Stomach (tissue), 19 donors: ENCODE results near the gene KPNB1. TPM values are rescaled to one million over a fixed set of nuclear protein-coding genes. Genes with fewer than 3 reads are reported as not detected.
A peak's percentile ranks its signal among the peaks of the same experiment; 100 is the strongest.

Experiments used
- DNase-seq, 2 donors: peaks; one replicate each; pipeline versions ENCODE4 v3.0.0 to v3.0.0-alpha.2; 2013 to 2019
- H3K27ac ChIP-seq, 5 donors: fragments of 200-600 bp in 4 of 5; sonication (generic) in 4 of 5; one replicate each; pipeline ENCODE4 v1.5.1; 2013 to 2019; ENCODE audit warnings: mild to moderate bottlenecking in 1 of 5, moderate library complexity in 1 of 5
- H3K27me3 ChIP-seq, 3 donors: fragments of 200-600 bp; sonication (generic); one replicate each; pipeline ENCODE4 v1.5.1; 2017 to 2019; ENCODE audit warnings: mixed run types in 1 of 3
- H3K36me3 ChIP-seq, 4 donors: fragments of 200-600 bp; sonication (generic); 1 replicate in 3 of 4; 2 replicates in 1 of 4; pipeline ENCODE4 v1.5.1; 2016 to 2019
- H3K4me1 ChIP-seq, 4 donors: fragments of 200-600 bp; sonication (generic); one replicate each; pipeline ENCODE4 v1.5.1; 2016 to 2019
- H3K4me3 ChIP-seq, 4 donors: fragments of 200-600 bp; sonication (generic) in 3 of 4; one replicate each; pipeline ENCODE4 v1.5.1; 2016 to 2019; ENCODE audit warnings: mild to moderate bottlenecking in 1 of 4
- H3K9me3 ChIP-seq, 4 donors: fragments of 200-600 bp; sonication (generic); one replicate each; pipeline ENCODE4 v1.5.1; 2016 to 2019
- EP300 ChIP-seq: sonication (generic); formaldehyde crosslinking; IDR thresholded peaks from one replicate; pipeline ENCODE4 v1.6.1; 2017; ENCODE audit warnings: antibody characterized with exemption
- POLR2A ChIP-seq, 4 donors: fragments of 450-650 bp; IDR thresholded peaks; one replicate each; pipeline ENCODE4 v1.6.1; 2016; ENCODE audit warnings: antibody characterized with exemption in 4 of 4, control low read depth in 2 of 4, mild to moderate bottlenecking in 1 of 4, moderate library complexity in 1 of 4
- POLR2AphosphoS5 ChIP-seq, 3 donors: sonication (generic); formaldehyde crosslinking; IDR thresholded peaks; one replicate each; pipeline ENCODE4 v1.6.1; 2016; ENCODE audit warnings: antibody characterized with exemption in 3 of 3
- WGBS, 5 donors: extraction: QIAGEN DNeasy Blood & Tissue Kit in 3 of 5; methylation state at CpG; one replicate each; pipeline versions ENCODE4 v1.1.5 to v1.1.7; 2013 to 2018; 5-methylcytosine and 5-hydroxymethylcytosine counted together
- intact Hi-C: fragments of 100-400 bp; cut with DNase I; formaldehyde crosslinking; loops from one replicate; pipeline ENCODE4 v1.15.1; 2023; ENCODE audit warnings: low total_unique reads
- long read RNA-seq, 10 donors: transcript quantifications; one replicate each; lab custom pipeline, GENCODE V29; 2026
- polyA plus RNA-seq, 3 donors: library from polyadenylated mRNA; stranded (reverse); fragments of 200-250 nt; gene quantifications; one replicate each; pipeline ENCODE4 v1.2.3, GENCODE V29; 2013
- total RNA-seq, 5 donors: library from RNA; depleted of rRNA; stranded (reverse); fragments of >200 nt; gene quantifications; one replicate each; pipeline versions ENCODE4 v1.1.0 to v1.2.3, GENCODE V29; 2014 to 2016
- TF ChIP-seq, protein P1 (sequence below), 7 experiments: fragments of 450-650 bp in 4 of 7; fragments of 200-600 bp in 3 of 7; sonication (generic) in 3 of 7; IDR thresholded peaks; one replicate each; pipeline ENCODE4 v1.5.1; 2016 to 2019; ENCODE audit warnings: antibody characterized with exemption in 7 of 7, control low read depth in 2 of 7, mild to moderate bottlenecking in 1 of 7
- donor health status: healthy with polysubstance abuse.
- donor health status: Bipolar disorder and iron deficiency.
- donor health status: healthy.

KPNB1 gene
- total RNA-seq (100 to 1,000 TPM; 155 to 669 (median 198) TPM), polyA plus RNA-seq (10 to 100 TPM; 32.5 to 49.9 (median 33.6) TPM)
- long read RNA-seq, donor 1, full-length matches to known transcripts: 15 of 41 reads
- long read RNA-seq, donor 1, partial matches to known transcripts: 26 of 41 reads
- long read RNA-seq, donor 1, other reads (novel, unspliced or antisense): 0 of 41 reads
- long read RNA-seq, donor 2, full-length matches to known transcripts: 13 of 36 reads
- long read RNA-seq, donor 2, partial matches to known transcripts: 23 of 36 reads
- long read RNA-seq, donor 2, other reads (novel, unspliced or antisense): 0 of 36 reads
- long read RNA-seq, donor 3, full-length matches to known transcripts: 24 of 37 reads
- long read RNA-seq, donor 3, partial matches to known transcripts: 13 of 37 reads
- long read RNA-seq, donor 3, other reads (novel, unspliced or antisense): 0 of 37 reads
- long read RNA-seq, donor 4, full-length matches to known transcripts: 4 of 10 reads
- long read RNA-seq, donor 4, partial matches to known transcripts: 6 of 10 reads
- long read RNA-seq, donor 4, other reads (novel, unspliced or antisense): 0 of 10 reads
- long read RNA-seq, donor 5, full-length matches to known transcripts: 37 of 49 reads
- long read RNA-seq, donor 5, partial matches to known transcripts: 12 of 49 reads
- long read RNA-seq, donor 5, other reads (novel, unspliced or antisense): 0 of 49 reads
- long read RNA-seq, donor 6, full-length matches to known transcripts: 54 of 94 reads
- long read RNA-seq, donor 6, partial matches to known transcripts: 40 of 94 reads
- long read RNA-seq, donor 6, other reads (novel, unspliced or antisense): 0 of 94 reads
- long read RNA-seq, donor 7, full-length matches to known transcripts: 30 of 62 reads
- long read RNA-seq, donor 7, partial matches to known transcripts: 32 of 62 reads
- long read RNA-seq, donor 7, other reads (novel, unspliced or antisense): 0 of 62 reads
- long read RNA-seq, donor 8, full-length matches to known transcripts: 32 of 49 reads
- long read RNA-seq, donor 8, partial matches to known transcripts: 17 of 49 reads
- long read RNA-seq, donor 8, other reads (novel, unspliced or antisense): 0 of 49 reads
- long read RNA-seq, donor 9, full-length matches to known transcripts: 23 of 94 reads
- long read RNA-seq, donor 9, partial matches to known transcripts: 71 of 94 reads
- long read RNA-seq, donor 9, other reads (novel, unspliced or antisense): 0 of 94 reads
- long read RNA-seq, donor 10, full-length matches to known transcripts: 13 of 29 reads
- long read RNA-seq, donor 10, partial matches to known transcripts: 16 of 29 reads
- long read RNA-seq, donor 10, other reads (novel, unspliced or antisense): 0 of 29 reads

DNA sequence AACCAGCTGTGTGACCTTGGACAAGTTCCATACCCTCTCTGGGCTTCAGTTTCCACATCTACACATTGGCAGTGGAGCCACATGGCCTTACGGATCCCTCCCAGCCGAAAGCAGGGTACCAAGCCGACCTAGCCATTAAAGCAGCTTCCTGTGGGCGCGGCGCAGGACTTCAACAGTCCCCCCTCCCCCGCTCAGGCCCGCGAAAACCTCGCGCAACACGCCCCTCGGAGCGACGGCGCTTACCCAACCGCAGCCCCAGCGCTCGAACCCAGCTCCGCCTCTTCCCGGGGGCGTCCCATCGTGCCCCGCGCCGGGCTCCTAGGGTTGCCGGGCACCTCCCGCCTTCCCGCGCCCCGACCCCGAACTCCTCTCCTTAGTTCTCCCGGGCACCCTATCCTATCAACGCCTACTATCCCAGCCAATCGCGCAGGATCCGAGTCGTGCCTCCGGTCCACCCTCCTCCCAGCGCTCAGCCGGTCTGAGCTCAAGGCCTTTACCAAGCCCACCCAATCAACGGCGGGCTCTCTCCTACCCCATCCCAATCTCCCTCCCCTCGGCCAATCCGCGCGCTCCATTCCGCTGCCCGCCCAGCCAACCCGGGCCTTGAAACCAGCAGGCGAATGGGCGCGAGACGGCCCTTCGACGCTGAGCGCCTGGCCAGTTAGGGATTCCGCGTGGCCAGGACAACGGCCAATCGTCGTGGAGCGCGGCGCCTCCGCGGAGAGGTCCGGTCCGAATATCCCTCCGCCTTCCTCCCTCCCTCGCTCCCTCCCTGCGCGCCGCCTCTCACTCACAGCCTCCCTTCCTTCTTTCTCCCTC lies at the start of gene KPNB1:
Gene KPNB1, plus strand, starts transcription at position 767 of the 819 bp plus-strand sequence. CDS start 326 bp downstream, outside the sequence.
- Histone ChIP-seq H3K36me3 (peaks cover 13 to 28% (median 24%) of the 10 kb centered on the region in 4 donors), H3K27ac (peak within 1 kb of the TSS; percentile 96 to 99 (median 97)), H3K9me3 (no peaks in the 10 kb centered on the region), H3K4me1 (peaks cover 31 to 59% (median 47%) of the 10 kb centered on the region in 4 donors), H3K27me3 (no peaks in the 10 kb centered on the region), H3K4me3 (peak within 1 kb of the TSS; percentile 91 to 97 (median 94))
- WGBS, 5 donors: 0 to 1% (median 1%) methylated on average over 63 to 74 of the region's 74 CpGs
- TF ChIP-seq POLR2AphosphoS5 (IDR thresholded peaks at IDR 0.05) (peak; percentile 53 to 92 (median 91)), POLR2A (IDR thresholded peaks at IDR 0.05) (peak in 1 of 4 donors; percentile 40), EP300 (no peak)
- TF ChIP-seq, protein P1, sequence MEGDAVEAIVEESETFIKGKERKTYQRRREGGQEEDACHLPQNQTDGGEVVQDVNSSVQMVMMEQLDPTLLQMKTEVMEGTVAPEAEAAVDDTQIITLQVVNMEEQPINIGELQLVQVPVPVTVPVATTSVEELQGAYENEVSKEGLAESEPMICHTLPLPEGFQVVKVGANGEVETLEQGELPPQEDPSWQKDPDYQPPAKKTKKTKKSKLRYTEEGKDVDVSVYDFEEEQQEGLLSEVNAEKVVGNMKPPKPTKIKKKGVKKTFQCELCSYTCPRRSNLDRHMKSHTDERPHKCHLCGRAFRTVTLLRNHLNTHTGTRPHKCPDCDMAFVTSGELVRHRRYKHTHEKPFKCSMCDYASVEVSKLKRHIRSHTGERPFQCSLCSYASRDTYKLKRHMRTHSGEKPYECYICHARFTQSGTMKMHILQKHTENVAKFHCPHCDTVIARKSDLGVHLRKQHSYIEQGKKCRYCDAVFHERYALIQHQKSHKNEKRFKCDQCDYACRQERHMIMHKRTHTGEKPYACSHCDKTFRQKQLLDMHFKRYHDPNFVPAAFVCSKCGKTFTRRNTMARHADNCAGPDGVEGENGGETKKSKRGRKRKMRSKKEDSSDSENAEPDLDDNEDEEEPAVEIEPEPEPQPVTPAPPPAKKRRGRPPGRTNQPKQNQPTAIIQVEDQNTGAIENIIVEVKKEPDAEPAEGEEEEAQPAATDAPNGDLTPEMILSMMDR (IDR thresholded peaks at IDR 0.05): no peak
- intact Hi-C loops: no loop called here
- peak; percentile 99 to 100 for DNase-seq

- DNase-seq: no peak
- Histone ChIP-seq H3K27me3 (no peaks in the 10 kb centered on the region), H3K9me3 (no peaks in the 10 kb centered on the region), H3K4me1 (peaks cover 0 to 22% (median 13%) of the 10 kb centered on the region in 4 donors), H3K4me3 (no peak overlapping the region), H3K36me3 (peaks cover 49 to 99% (median 92%) of the 10 kb centered on the region in 4 donors), H3K27ac (peak overlapping the region in 3 of 5 donors; percentile 1 to 12 (median 3))
- TF ChIP-seq POLR2AphosphoS5 (IDR thresholded peaks at IDR 0.05) (no peak), EP300 (no peak), POLR2A (IDR thresholded peaks at IDR 0.05) (no peak)
- TF ChIP-seq, protein P1 (IDR thresholded peaks at IDR 0.05): no peak
- intact Hi-C loops: no loop called here
- 40 to 62% (median 59%) methylated on average over 4 of the region's 4 CpGs for WGBS, 5 donors
Observed at GRCh38 chr17:47603830-47604597, 45.7 kb upstream of the KPNB1 start.

DNA sequence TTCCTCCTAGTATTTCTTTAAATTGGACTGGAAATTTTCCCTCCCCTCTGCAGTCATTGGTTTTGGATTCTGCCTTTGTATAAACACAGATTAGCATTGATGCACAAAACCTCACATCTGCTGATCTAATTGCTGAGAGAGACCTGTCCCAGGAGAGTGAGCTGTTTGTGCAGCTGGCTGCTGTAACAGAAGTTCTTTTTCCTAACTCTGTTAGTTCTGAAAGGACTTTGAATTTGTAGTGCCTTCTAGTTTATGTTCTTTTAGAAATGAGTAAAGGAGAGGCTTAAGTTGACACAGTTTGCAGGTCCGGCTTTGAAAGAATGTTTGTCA lies 45.2 kb upstream of the KPNB1 start:
- peaks cover 46 to 99% (median 92%) of the 10 kb centered on the region in 4 donors for H3K36me3 ChIP-seq

More for the DNA sequence above, 45.2 kb upstream of the KPNB1 start:
- H3K27ac ChIP-seq: peak overlapping the region in 3 of 5 donors; percentile 1 to 12 (median 3)
- intact Hi-C loops: no loop called here
- TF ChIP-seq, protein P1 (IDR thresholded peaks at IDR 0.05): no peak
- peak in 1 of 3 donors; percentile 8 for TF ChIP-seq POLR2AphosphoS5 (IDR thresholded peaks at IDR 0.05)
- H3K4me1 ChIP-seq: peaks cover 0 to 28% (median 13%) of the 10 kb centered on the region in 4 donors
- H3K27me3 ChIP-seq: no peaks in the 10 kb centered on the region
- DNase-seq: peak in 1 of 2 donors; percentile 70
- no peaks in the 10 kb centered on the region for H3K9me3 ChIP-seq
- WGBS, 5 donors: 40 to 87% (median 76%) methylated on average over 1 of the region's 1 CpG
- H3K4me3 ChIP-seq: no peak overlapping the region
